ENCODE measurements around the gene MVD.

Gene MVD

GRCh38 chr16:88627531-88628411 is 35.1 kb downstream of the MVD start:
- no peak overlapping the region for H3K4me3 ChIP-seq (ENCODE audit: low read depth, low read length)
- TF ChIP-seq, protein P1, sequence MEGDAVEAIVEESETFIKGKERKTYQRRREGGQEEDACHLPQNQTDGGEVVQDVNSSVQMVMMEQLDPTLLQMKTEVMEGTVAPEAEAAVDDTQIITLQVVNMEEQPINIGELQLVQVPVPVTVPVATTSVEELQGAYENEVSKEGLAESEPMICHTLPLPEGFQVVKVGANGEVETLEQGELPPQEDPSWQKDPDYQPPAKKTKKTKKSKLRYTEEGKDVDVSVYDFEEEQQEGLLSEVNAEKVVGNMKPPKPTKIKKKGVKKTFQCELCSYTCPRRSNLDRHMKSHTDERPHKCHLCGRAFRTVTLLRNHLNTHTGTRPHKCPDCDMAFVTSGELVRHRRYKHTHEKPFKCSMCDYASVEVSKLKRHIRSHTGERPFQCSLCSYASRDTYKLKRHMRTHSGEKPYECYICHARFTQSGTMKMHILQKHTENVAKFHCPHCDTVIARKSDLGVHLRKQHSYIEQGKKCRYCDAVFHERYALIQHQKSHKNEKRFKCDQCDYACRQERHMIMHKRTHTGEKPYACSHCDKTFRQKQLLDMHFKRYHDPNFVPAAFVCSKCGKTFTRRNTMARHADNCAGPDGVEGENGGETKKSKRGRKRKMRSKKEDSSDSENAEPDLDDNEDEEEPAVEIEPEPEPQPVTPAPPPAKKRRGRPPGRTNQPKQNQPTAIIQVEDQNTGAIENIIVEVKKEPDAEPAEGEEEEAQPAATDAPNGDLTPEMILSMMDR (IDR thresholded peaks at IDR 0.05; ENCODE audit: low read depth, low read length), result no peak

DNA sequence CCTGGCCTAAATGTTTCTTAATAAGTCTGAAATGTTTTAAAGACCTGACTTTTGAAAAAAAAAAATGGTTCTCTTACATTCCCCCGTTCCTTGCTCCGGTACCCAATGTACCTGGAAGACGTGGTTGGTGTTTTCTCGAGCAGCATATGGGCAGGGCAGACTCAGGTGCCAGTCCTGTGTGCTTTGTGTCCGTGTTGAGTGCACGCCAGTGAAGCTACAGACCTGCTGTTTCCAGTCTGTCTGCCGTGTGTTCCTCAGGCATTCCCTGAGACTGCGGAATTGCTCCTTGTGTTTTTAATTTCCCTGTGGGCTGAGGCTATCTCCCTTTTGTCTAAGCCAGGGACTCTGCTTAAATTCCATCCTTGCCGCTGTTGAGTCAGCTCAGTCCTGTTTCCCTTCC is 36.2 kb downstream of the MVD start:
- no peak overlapping the region for H3K4me3 ChIP-seq (ENCODE audit: low read depth, low read length)
- TF ChIP-seq, protein P1 (IDR thresholded peaks at IDR 0.05; ENCODE audit: low read depth, low read length), result no peak

DNA sequence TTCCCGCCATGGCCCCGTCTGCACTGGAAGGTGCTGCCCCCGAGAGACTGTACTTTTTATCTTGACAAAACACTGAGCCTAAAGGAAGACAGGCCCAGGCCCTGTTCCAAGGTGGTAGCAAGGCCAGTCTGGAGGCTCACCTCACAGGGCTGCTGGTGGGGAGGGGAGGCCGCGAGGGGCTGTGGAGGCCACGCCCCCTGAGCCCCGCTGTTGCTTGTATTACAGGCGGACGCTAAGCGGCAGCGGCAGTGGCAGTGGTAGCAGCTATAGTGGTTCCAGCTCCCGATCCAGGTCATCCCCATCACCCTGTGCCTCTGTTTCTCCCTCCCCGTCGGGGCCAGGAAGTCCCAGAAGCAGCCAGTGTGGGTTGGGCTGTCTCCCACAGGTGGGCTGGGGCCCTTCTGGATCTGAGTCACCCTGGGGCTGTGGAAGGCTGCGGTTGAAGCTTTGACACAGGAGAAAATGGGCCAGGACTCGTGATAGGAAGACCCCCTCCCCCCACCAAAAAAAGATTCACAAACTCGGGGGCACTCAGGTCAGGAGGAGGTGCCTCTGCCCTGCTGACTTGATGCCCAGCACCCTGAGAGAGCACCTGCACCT is 37.8 kb downstream of the MVD start:
- TF ChIP-seq, protein P1 (IDR thresholded peaks at IDR 0.05; ENCODE audit: low read depth, low read length), result no peak
- H3K4me3 ChIP-seq (ENCODE audit: low read depth, low read length), result no peak overlapping the region

DNA sequence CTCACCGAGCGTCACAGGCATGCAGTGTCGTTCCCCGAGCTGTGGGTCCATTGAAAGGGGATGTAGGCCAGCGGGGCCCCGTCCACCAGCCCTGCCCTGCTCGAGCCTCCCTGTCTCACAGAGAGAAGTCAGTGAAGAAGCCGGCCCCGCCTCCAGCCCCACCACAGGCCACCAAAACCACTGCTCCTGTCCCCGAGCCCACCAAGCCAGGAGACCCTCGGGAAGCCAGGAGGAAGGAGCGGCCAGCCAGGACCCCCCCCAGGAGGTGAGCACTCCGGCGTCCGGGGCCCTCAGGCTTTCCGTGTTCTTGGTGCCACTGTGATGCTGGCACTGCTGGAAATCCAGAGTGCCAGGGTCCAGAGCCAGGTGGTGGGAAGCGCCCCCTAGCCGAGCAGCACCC is 38.4 kb downstream of the MVD start:
- TF ChIP-seq, protein P1 (IDR thresholded peaks at IDR 0.05; ENCODE audit: low read depth, low read length), result no peak
- no peak overlapping the region for H3K4me3 ChIP-seq (ENCODE audit: low read depth, low read length)

DNA sequence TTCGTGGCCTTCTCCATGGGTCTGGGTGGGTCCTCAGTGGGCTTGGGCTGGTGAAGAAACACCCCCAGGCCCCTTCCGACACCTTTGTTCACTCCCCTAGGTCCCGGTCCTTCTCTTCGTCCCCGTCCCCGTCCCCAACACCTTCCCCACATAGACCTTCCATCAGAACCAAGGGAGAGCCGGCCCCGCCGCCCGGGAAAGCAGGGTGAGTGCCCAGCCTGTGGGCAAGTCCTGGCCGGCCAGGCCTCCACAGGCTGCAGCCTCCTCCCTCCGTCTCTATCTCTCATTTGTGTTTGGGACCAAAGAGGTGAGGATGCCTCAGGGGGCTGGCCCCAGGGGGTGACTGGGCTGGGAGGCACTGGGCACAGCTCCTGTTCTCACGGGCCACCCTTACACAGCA is 39.0 kb downstream of the MVD start:
- TF ChIP-seq, protein P1 (IDR thresholded peaks at IDR 0.05; ENCODE audit: low read depth, low read length), result no peak
- H3K4me3 ChIP-seq (ENCODE audit: low read depth, low read length), result no peak overlapping the region

DNA sequence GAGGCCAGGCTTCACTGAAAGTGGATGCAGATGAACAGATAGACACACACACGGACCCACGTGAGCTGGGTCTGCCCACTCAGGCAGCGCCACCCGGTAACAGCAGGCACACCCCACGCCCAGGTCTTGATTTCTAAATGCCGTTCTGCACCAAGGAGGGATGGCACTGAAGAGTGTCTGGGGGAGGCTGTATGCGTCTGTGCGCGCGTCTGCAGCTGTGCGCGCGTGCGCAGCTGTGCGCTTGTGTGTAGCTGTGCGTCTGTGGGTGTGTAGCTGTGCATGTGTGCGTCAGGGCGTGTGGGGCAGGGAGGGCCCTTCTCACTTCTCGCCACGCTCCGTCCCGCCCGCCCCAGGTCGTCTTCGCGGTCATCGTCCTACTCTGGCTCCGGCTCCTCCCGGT is 40.0 kb downstream of the MVD start:
- no peak overlapping the region for H3K4me3 ChIP-seq (ENCODE audit: low read depth, low read length)
- TF ChIP-seq, protein P1 (IDR thresholded peaks at IDR 0.05; ENCODE audit: low read depth, low read length), result no peak

- TF ChIP-seq, protein P1 (IDR thresholded peaks at IDR 0.05; ENCODE audit: low read depth, low read length), result no peak
- no peak overlapping the region for H3K4me3 ChIP-seq (ENCODE audit: low read depth, low read length)
These were observed 40.8 kb downstream of the MVD start for GRCh38 chr16:88622125-88622524.
